IPS DF 19.7 (cell line): ENCODE measurements around the gene PIK3R5.
"Not testable (repeated sequence)": the region's sequence is repeated elsewhere in the genome, so short reads cannot be mapped to it uniquely, and the experiment has no call there.

Source experiments
- DNase-seq: peaks from one replicate; pipeline ENCODE4 v3.0.0-alpha.2; 2013; ENCODE audit warnings: low read depth, low spot score

The PIK3R5 gene

GRCh38 chr17:8859027-8859803 lies 106.3 kb downstream of the PIK3R5 start:
- DNase-seq = no peak

- DNase-seq = no peak
Observed at GRCh38 chr17:8857919-8858318, 107.6 kb downstream of the PIK3R5 start.

GRCh38 chr17:8856869-8857575 lies 108.5 kb downstream of the PIK3R5 start:
- no peak for DNase-seq

- DNase-seq = not testable (repeated sequence)
Observed at GRCh38 chr17:8856205-8856603, 109.3 kb downstream of the PIK3R5 start.

- no peak for DNase-seq
Observed at GRCh38 chr17:8855477-8856204, 109.9 kb downstream of the PIK3R5 start.

- no peak for DNase-seq
Observed at GRCh38 chr17:8851600-8851999, 113.9 kb downstream of the PIK3R5 start.

GRCh38 chr17:8849311-8850041 lies 116.0 kb downstream of the PIK3R5 start:
- DNase-seq = no peak

- no peak for DNase-seq
Observed at GRCh38 chr17:8847891-8848290, 117.6 kb downstream of the PIK3R5 start.

- peak; percentile 73 for DNase-seq
Observed at GRCh38 chr17:8846768-8847211, 118.7 kb downstream of the PIK3R5 start.

- DNase-seq = no peak
Observed at GRCh38 chr17:8844229-8845218, 121.0 kb downstream of the PIK3R5 start.

- DNase-seq = no peak
Observed at GRCh38 chr17:8843344-8843743, 122.2 kb downstream of the PIK3R5 start.

GRCh38 chr17:8841844-8842243 lies 123.7 kb downstream of the PIK3R5 start:
- no peak for DNase-seq

GRCh38 chr17:8839410-8839935 lies 126.0 kb downstream of the PIK3R5 start:
- DNase-seq = no peak

GRCh38 chr17:8838551-8839095 lies 126.9 kb downstream of the PIK3R5 start:
- DNase-seq = no peak

GRCh38 chr17:8837563-8838075 lies 127.9 kb downstream of the PIK3R5 start:
- no peak for DNase-seq

GRCh38 chr17:8836821-8837562 lies 128.5 kb downstream of the PIK3R5 start:
- DNase-seq = no peak

- DNase-seq = no peak
Observed at GRCh38 chr17:8835631-8836364, 129.7 kb downstream of the PIK3R5 start.

- DNase-seq = no peak
Observed at GRCh38 chr17:8835106-8835505, 130.4 kb downstream of the PIK3R5 start.
